SH-SY5Y (cell line): ENCODE results near the gene TCL1B.

Experiments used
- GATA2 ChIP-seq: IDR thresholded peaks from 2 replicates; pipeline ENCODE4 v1.6.1; 2011; ENCODE audit warnings: mild to moderate bottlenecking, low read depth, low read length
- GATA3 ChIP-seq: IDR thresholded peaks from 2 replicates; pipeline ENCODE4 v1.6.1; 2011; ENCODE audit warnings: low read depth, mild to moderate bottlenecking, low read length, moderate library complexity

GRCh38 chr14:95679148-95679815 lies 6.9 kb upstream of the TCL1B start:
- TF ChIP-seq GATA2, result no peak
- no peak for TF ChIP-seq GATA3
